GM21786 (cell line): Measurements from ENCODE around the gene SCAI.
"Not testable (repeated sequence)": the region's sequence is repeated elsewhere in the genome, so short reads cannot be mapped to it uniquely, and the experiment has no call there.

Experiments used
- ATAC-seq: cut with Tn5 transposase; IDR thresholded peaks from one replicate; pipeline ENCODE4 v1.9.1; 2021; ENCODE audit not compliant: unreplicated experiment

The SCAI gene

DNA sequence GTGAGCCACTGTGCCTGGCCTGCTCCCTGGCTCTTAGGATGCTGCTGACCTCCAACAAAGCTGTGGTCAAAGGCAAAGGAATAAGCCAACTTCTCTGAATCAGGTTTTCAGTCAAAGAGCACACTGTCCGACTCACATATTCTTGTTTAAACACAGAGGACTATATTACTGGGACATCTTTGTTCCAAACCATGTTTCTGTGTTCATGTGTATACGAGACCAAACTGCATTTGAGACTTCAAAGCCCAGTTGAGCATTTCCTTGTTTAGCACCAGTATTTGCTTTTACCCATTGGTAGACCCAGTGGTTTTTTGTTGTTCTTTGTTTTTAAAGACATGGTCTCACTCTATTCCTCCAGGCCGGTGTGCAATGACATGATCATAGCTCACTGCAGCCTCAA is 100.2 kb downstream of the SCAI start:
- no peak for ATAC-seq

DNA sequence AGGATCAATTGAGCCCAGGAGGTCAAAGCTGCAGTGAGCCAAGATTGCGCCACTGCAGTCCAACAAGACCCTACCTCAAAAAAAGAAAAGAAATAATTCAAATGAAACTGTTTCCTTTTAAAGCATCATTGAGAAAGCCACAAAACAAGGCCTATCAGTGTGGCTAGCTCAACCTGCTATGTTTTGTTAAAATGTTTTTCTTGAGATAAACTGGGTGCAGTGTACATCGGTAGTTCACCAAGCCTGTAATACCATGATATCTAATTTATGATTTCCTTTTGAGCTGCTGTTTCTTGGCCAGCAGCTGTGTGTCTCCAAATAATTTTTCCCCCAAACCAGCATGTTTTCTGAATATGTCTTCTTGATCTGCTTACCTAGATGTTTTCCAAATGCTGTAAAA is 105.2 kb downstream of the SCAI start:
- no peak for ATAC-seq

DNA sequence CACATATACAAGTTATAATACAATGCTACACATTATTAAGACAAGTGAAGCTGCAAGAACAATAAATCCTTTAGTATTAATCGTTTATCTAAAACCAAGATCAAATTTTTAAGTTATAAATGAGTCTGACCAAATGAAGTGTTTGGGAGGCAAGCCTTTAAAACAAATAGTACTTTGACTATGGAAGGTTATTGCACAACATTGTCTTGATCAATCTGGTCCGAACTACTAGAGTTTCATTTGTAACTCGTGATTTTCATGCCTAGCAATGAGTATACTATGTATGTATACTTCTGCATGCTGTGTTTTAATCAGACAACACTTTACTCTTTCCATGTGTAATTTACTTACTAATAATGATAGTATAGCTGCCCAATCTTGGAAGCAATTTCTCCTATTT is 115.3 kb downstream of the SCAI start:
- no peak for ATAC-seq

DNA sequence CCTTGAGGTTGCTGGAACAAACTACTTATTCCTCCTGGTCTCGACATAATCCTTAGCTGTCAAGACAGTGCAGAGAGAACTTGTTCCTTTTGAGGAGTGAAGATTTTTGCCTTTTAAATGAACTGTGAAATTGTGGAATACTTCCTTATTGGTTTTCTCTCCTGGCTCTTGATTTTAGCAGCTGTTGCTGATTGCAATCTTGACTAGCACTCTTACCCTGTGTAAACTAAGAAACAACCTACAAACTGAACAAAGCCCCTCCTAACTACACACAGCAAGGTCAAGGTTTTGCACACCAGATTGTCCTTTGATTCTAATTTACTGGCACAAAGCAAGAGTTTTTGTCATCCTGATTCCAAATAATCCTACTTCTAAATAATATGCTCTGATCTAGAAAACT is 118.4 kb downstream of the SCAI start:
- no peak for ATAC-seq

DNA sequence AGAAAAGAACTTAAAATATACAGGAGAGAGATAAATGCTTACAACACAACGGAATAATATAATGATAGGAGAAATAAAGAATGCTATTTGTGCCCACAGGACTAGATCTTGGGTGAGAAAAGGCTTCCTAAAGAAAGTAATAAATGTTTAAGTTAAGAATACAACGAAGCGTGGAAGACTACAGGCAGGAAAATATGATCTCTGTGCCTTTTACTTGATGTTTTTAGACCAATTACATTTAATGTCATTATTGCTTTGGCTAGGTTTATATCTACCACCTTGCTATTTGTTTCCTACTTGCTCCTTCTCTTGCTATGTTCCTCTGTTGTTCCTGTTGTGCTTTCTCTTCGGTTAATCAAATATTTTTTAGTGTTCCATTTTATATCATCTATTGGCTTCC is 122.3 kb downstream of the SCAI start:
- ATAC-seq = no peak

DNA sequence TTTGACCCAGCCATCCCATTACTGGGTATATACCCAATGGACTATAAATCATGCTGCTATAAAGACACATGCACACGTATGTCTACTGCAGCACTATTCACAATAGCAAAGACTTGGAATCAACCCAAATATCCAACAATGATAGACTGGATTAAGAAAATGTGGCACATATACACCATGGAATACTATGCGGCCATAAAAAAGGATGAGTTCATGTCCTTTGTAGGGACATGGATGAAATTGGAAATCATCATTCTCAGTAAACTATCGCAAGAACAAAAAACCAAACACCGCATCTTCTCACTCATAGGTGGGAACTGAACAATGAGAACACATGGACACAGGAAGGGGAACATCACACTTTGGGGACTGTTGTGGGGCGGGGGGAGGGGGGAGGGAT is 127.7 kb downstream of the SCAI start:
- not testable (repeated sequence) for ATAC-seq

DNA sequence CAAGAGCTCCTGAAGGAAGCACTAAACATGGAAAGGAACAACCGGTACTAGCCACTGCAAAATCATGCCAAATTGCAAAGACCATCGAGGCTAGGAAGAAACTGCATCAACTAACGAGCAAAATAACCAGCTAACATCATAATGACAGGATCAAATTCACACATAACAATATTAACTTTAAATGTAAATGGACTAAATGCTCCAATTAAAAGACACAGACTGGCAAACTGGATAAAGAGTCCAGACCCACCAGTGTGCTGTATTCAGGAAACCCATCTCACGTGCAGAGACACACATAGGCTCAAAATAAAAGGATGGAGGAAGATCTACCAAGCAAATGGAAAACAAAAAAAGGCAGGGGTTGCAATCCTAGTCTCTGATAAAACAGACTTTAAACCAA is 131.3 kb downstream of the SCAI start:
- ATAC-seq = not testable (repeated sequence)

DNA sequence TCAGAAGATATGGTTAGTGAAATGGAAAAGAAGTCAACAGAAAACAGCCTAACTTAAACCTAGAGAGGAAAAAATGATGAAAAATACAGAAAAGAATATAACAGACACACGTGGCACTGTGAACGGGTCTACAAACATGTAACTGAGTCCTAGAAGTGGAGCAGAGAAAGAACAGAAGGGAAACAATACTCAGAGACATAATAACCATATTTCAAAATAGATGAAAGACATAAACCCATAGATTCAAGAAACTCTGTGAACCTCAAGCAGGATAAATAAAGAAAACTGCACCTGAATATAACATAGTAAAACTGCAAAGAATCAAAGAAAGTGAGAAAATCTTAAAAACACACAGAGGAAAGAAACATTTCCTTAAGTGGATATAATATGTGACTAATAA is 134.7 kb downstream of the SCAI start:
- no peak for ATAC-seq

DNA sequence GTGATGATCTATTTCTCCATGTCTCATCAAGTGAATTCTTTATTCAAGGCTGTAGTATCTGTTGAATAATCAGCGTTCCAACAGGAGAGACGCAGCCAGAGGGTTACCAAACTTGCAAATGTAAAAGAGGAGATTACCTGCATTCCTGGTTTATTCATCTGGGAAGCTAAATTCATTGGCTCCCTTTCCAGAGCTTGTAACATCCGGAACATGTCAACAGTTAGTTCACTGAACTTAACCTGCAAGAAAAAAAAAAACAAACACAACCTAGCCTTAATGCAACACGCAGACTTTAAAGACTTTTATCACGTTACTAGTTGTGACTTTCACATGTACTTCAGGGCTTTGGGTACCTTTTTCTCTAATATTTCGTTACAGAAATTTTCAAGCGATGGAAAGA is 140.0 kb downstream of the SCAI start:
- ATAC-seq = no peak

DNA sequence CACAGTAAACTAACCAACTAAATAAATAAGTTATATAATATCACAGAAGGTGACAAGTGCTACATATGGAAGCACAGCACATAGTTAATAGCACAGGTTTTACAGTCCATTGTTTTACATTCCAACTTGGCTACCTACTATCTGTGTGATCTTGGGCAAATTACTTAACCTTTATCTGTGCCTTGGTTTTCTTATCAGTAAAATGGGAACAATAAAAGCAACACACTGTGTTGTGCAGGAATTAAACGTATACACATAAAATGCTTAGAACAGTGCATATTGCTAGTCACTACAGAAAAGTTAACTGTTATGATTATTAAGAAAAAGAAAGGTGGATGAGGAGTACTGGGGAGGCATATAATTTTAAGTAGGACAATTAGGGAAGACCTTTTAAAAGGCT is 159.6 kb downstream of the SCAI start:
- ATAC-seq = no peak

DNA sequence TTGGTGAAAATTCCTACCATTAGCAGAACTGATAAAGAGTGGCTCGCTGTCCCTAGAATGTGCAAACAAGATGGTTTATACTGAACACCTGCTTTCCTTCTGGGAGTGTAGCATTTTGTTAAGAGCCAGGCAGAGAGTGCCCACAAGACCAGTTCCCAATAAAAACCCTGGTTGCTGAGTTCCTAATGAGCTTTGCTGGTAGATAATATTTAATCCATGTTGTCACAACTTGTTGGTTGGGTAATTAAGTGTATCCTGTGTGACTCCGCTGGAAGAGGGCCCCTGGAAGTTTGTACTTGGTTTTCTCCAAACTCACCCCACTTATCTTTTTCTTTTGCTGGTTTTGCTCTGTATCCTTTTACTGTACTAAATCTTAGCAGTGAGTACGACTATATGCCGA is 162.9 kb downstream of the SCAI start:
- ATAC-seq = no peak

DNA sequence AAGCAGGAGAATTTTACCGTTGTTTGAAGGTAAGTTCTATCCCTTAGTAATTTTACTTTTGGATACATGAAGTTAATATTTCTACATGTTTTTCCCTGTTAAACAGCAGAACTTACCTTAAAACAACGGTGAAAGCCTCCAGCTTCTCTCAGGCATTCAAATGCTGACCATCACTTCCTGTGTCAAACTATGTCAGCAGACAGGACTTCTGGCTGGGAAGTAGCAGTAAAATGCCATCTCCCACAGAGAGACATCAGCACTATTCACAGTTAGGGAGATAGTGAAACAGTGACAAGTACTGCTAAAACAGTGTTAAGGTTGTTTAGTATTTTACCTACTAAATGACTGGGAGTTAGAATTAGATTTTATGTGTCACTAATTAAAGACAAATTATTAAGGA is 168.2 kb downstream of the SCAI start:
- ATAC-seq = no peak

DNA sequence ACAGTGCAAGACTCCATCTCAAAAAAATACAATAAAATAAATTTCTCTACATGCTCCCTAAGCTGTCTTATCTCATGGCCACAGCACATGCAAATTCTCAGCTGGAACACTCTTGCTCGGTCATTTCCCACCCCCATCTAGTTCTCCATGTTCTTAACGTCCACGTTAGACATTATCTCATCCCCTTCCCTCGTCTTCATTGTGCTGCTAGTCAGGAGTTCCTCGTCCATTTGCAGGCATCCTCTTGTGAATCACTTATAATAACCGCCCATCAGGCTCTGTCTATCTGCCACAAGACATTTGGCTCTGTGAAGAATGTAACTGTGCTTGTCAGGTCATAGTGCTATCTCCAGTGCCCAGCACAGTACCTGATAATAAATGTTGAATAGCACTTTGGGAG is 169.5 kb downstream of the SCAI start:
- no peak for ATAC-seq

DNA sequence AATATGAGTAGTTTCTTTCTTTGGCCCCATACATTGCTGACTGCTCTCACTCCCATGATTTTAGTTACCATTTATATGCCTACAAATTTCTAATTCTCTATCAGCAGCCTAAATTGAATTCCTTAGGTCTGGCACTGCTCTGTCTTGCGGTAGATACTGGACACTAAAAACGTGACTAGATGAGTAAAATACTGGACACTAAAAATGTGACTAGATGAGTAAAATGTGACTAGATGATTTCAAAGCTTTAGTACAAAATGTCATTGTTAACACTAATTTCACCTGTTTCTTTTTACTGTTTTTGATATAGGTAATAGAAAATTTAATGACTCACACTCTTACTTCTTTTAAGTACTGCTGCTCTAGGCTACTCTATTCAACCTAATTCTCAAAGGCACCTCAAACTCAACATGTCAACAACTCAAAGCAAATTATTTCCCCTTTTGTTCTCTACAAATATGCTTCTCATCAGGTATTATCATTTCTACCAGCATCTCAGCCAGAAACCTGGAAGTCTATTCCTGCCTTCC is 171.0 kb downstream of the SCAI start:
- ATAC-seq = no peak

DNA sequence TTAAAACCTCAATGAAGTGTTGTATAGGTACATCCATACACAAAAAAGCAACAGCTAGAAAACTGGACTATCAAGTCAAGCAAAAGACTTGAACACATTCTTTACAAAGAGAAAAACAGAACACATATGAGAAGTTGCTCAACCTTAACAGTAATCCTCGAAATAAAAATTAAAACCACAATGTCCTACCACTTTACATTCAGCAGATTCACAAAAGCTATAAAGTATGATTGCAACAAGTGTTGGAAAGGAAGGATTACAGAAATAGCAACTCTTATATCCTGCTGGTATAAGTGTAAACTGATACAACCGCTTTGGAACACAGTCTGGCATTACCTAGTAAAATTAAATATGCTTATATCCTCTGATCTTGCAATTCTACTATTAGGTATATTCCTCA is 173.9 kb downstream of the SCAI start:
- no peak for ATAC-seq

DNA sequence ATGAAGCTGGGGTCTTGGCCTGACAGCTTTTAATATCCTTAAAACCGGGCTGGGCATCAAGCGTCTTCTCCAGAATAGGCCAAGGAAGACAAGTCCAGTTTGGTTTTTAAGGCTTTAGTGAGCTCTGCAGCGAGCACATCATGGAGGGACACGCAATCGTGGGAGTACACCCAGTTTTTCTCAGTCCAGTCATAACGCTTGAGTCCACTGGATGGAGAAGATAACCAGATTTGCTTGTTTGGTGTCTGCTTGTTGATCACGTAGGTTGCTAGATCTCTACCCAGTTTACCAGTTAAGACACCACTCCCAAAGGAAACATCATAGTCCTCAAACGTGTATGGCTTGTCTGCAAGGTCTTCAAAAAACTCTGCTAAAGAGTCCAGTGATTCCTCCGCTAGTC is 175.1 kb downstream of the SCAI start:
- ATAC-seq = no peak

DNA sequence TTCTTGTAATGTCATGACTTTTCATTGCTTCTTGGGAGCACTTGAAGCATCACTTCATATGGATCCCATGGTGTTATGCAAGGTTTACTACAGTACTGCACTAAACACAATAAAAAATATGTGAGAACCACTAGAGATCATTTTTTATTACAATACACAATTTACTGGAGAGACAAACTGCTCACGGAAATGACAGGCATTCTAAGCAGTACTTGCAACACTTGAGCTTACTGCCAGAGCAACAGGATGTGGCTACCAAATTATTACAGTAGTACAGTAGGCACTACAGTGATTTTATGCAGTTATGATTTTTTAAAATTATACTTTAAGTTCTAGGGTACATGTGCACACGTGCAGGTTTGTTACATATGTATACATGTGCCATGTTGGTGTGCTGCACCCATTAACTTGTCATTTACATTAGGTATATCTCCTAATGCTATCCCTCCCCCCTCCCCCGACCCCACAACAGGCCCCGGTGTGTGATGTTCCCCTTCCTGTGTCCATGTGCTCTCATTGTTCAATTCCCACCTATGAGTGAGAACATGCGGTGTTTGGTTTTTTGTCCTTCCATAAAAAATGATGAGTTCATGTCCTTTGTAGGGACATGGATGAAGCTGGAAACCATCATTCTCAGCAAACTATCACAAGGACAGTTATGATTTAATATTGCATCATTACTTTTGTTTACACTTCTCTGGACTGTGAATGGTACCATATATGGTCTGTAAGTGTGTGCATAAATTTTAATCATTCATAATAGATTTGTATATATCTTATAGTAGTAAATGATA is 177.4 kb downstream of the SCAI start:
- ATAC-seq = not testable (repeated sequence)

DNA sequence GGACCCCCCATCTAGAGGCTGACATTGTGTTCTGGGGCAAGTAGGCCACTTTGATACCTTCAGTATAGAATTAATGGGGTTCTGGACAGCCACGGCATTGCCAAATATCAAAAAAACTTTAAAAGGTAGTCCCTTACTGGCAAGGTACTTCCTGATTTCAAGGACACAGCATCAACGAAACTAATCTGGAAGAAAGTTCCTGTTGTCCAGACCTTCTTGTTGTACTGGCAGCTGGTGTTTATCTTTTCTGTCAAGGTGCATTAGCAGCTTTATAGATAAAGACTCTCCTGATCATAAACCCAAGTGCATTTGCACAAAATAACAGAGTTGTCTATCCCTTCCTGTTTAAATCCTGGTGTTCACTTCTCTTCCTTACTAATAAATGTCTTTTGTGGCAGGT is 178.7 kb downstream of the SCAI start:
- ATAC-seq = no peak

DNA sequence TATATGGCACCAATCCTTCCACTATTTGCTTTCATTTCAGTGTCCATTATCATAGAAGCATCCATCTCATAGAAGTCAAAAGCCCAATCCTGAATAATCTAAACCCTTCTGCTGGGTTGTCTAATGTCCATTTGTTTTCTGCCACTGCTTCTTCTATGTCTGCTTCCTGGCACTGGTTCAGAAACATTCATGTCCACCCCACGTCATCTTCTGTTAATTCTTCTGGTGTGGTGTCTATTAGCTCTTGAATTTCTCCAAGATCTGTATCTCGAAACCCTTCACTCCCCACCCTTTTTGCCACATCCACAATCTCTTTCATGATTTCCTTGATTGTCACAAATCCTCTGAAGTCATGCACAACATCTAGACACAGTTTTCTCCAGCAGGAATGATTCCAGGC is 179.3 kb downstream of the SCAI start:
- no peak for ATAC-seq

DNA sequence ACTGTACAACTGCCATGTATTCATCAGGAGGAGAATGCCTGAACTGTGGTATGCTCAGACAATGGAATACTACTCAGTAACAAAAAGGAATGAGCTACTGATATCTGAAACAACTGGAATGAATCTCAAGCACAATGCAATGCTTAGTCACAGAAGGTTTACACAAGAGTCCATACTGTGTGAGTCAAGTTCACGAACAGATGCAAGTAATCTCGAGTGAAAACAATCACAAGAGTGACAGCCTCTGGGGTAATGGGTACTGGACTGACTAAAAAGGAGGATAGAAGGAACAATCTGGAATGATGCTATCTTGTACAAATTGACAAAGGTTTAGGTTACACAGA is 182.9 kb downstream of the SCAI start:
- ATAC-seq = no peak

DNA sequence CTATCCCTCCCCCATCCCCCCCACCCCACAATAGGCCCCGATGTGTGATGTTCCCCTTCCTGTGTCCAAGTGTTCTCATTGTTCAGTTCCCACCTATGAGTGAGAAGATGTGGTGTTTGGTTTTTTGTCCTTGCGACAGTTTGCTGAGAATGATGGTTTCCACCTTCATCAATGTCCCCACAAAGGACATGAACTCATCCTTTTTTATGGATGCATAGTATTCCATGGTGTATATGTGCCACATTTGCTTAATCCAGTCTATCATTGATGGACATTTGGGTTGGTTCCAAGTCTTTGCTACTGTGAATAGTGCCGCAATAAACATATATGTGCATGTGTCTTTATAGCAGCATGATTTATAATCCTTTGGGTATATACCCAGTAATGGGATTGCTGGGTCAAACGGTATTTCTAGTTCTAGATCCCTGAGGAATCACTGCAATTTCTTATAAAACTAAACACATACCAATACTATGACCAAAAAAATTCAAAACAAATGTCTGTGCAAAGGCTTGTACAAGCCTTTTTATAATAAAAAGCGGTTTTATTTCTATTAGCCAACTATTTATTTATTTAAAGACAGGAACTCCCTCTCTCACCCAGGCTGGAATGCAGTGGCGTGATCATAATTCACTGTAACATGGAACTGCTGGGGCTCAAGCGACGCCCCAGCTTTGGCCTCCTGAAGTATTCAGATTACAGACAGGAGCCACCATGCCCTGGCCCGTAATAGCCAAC is 183.5 kb downstream of the SCAI start:
- ATAC-seq = not testable (repeated sequence)

DNA sequence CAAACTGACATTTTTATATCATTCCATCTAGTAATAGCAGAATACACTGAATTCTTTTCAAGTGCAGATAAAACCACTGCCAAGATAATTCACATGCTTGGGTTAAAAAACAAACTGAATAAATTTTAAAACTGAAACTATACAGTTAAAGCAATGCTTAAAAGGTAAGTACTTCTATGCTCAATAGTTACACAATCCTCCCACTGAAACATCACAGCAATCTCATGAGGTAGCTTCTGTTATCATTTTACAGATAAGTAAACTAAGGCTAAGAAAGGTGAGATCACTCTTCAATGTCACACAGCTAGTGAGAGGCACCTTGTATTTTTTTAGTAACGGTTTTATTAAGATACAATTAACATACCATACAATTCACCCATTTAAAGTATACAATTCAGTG is 189.1 kb downstream of the SCAI start:
- ATAC-seq = no peak
